ENCODE data around the gene EPAS1. TPM values are rescaled to one million over a fixed set of nuclear protein-coding genes. Genes with fewer than 3 reads are reported as not detected.

The EPAS1 gene
- total and polyA plus RNA-seq, 2 of the 13 experiments (the other 11 are each of a cell fraction or from before 2014, with no cell fraction given) = 47.1 to 182 TPM

DNA sequence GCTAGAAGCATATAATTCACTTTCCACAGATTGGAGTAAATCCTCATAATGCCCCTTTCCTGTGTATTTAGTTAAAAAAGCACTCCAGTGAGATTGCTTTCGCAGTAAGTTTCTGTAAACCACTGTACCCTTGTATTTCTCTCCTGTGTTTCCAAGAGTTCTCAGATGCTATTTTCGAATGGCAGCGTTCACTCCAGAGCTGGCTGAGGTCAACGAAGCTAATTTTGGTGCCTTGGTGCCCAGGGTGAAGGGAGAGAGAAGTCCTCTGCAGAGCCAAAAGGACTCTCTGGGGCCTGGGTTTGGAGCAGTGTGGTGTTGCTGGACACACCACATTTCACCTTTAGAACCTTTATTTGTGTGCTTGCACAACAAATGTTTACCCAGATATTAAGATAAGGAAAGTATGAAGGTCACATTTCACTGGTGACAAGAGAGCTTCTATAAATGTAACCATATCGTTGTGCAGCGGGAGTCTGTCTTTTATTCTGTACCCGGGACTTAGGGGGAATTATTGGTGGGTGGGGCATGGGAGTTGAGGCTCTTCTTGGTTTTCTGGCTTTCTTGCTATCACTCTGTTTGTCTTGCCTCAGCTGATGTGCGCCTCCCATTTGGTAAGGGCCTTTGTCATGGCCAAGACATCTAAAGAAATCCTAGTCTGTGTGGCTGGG, 9.9 kb downstream of the EPAS1 start (continued):
- TF ChIP-seq, protein P1, sequence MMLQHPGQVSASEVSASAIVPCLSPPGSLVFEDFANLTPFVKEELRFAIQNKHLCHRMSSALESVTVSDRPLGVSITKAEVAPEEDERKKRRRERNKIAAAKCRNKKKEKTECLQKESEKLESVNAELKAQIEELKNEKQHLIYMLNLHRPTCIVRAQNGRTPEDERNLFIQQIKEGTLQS (CRISPR knock-in tag; IDR thresholded peaks at IDR 0.05) = peak; percentile 47; the same call in 1 of the 2 replicates
- no peak for TF ChIP-seq GABPA (IDR thresholded peaks at IDR 0.05; ENCODE audit: low read depth, low read length)
- TF ChIP-seq GABPA (CRISPR knock-in tag; IDR thresholded peaks at IDR 0.05; ENCODE audit: low read depth) = peak; percentile 22; the same call in 1 of the 2 replicates
- peak; percentile 56 for TF ChIP-seq POGZ (CRISPR knock-in tag; IDR thresholded peaks at IDR 0.05)
- TF ChIP-seq, protein P2, sequence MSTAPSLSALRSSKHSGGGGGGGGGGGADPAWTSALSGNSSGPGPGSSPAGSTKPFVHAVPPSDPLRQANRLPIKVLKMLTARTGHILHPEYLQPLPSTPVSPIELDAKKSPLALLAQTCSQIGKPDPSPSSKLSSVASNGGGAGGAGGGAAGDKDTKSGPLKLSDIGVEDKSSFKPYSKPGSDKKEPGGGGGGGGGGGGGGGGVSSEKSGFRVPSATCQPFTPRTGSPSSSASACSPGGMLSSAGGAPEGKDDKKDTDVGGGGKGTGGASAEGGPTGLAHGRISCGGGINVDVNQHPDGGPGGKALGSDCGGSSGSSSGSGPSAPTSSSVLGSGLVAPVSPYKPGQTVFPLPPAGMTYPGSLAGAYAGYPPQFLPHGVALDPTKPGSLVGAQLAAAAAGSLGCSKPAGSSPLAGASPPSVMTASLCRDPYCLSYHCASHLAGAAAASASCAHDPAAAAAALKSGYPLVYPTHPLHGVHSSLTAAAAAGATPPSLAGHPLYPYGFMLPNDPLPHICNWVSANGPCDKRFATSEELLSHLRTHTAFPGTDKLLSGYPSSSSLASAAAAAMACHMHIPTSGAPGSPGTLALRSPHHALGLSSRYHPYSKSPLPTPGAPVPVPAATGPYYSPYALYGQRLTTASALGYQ (CRISPR knock-in tag; IDR thresholded peaks at IDR 0.05) = peak; percentile 94
- no peak for TF ChIP-seq ZEB1 (IDR thresholded peaks at IDR 0.05; ENCODE audit: insufficient replicate concordance, low read depth)
- peak; percentile 32; the same call in 1 of the 2 replicates for TF ChIP-seq FOXC1 (CRISPR knock-in tag; IDR thresholded peaks at IDR 0.05; ENCODE audit: borderline replicate concordance)
- no peak for TF ChIP-seq TRIM24 (CRISPR knock-in tag; IDR thresholded peaks at IDR 0.05)
- peak; percentile 88; the same call in 1 of the 2 replicates for TF ChIP-seq SNAPC2 (CRISPR knock-in tag; IDR thresholded peaks at IDR 0.05)
- peak; percentile 87 for TF ChIP-seq FOSL2 (CRISPR knock-in tag; IDR thresholded peaks at IDR 0.05)
- TF ChIP-seq SNAI1 (CRISPR knock-in tag; IDR thresholded peaks at IDR 0.05; ENCODE audit: borderline replicate concordance) = peak; percentile 69; the same call in 1 of the 2 replicates
- TF ChIP-seq NR3C1 (CRISPR knock-in tag; IDR thresholded peaks at IDR 0.05) = no peak
- TF ChIP-seq KLF11 (CRISPR knock-in tag; IDR thresholded peaks at IDR 0.05) = 0 out of 2 replicates have a peak, but pooled peaks have one; percentile 73
- TF ChIP-seq KDM6A (CRISPR knock-in tag; IDR thresholded peaks at IDR 0.05; ENCODE audit: low read depth) = peak; percentile 86
- TF ChIP-seq POLR2AphosphoS5 (IDR thresholded peaks at IDR 0.05; ENCODE audit: low read depth, low read length) = peak; percentile 68
- TF ChIP-seq HHEX (CRISPR knock-in tag; IDR thresholded peaks at IDR 0.05) = peak; percentile 32; the same call in 1 of the 2 replicates
- TF ChIP-seq, protein P3, sequence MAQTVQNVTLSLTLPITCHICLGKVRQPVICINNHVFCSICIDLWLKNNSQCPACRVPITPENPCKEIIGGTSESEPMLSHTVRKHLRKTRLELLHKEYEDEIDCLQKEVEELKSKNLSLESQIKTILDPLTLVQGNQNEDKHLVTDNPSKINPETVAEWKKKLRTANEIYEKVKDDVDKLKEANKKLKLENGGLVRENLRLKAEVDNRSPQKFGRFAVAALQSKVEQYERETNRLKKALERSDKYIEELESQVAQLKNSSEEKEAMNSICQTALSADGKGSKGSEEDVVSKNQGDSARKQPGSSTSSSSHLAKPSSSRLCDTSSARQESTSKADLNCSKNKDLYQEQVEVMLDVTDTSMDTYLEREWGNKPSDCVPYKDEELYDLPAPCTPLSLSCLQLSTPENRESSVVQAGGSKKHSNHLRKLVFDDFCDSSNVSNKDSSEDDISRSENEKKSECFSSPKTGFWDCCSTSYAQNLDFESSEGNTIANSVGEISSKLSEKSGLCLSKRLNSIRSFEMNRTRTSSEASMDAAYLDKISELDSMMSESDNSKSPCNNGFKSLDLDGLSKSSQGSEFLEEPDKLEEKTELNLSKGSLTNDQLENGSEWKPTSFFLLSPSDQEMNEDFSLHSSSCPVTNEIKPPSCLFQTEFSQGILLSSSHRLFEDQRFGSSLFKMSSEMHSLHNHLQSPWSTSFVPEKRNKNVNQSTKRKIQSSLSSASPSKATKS (CRISPR knock-in tag; IDR thresholded peaks at IDR 0.05) = no peak
- no peak for TF ChIP-seq ZSCAN30 (CRISPR knock-in tag; IDR thresholded peaks at IDR 0.05)
- TF ChIP-seq ZNF296 (CRISPR knock-in tag; conservative IDR thresholded peaks at IDR 0.05) = peak; percentile 60; the same call in 1 of the 2 replicates
- TF ChIP-seq ZNF879 (CRISPR knock-in tag; IDR thresholded peaks at IDR 0.05) = peak; percentile 58; the same call in 1 of the 2 replicates
- peak; percentile 77; the same call in 1 of the 2 replicates for TF ChIP-seq MIER3 (CRISPR knock-in tag; IDR thresholded peaks at IDR 0.05; ENCODE audit: borderline replicate concordance)
- TF ChIP-seq PAX8 (CRISPR knock-in tag; IDR thresholded peaks at IDR 0.05; ENCODE audit: borderline replicate concordance) = no peak
- TF ChIP-seq DNMT1 (CRISPR knock-in tag; IDR thresholded peaks at IDR 0.05) = no peak
- TF ChIP-seq, protein P4, sequence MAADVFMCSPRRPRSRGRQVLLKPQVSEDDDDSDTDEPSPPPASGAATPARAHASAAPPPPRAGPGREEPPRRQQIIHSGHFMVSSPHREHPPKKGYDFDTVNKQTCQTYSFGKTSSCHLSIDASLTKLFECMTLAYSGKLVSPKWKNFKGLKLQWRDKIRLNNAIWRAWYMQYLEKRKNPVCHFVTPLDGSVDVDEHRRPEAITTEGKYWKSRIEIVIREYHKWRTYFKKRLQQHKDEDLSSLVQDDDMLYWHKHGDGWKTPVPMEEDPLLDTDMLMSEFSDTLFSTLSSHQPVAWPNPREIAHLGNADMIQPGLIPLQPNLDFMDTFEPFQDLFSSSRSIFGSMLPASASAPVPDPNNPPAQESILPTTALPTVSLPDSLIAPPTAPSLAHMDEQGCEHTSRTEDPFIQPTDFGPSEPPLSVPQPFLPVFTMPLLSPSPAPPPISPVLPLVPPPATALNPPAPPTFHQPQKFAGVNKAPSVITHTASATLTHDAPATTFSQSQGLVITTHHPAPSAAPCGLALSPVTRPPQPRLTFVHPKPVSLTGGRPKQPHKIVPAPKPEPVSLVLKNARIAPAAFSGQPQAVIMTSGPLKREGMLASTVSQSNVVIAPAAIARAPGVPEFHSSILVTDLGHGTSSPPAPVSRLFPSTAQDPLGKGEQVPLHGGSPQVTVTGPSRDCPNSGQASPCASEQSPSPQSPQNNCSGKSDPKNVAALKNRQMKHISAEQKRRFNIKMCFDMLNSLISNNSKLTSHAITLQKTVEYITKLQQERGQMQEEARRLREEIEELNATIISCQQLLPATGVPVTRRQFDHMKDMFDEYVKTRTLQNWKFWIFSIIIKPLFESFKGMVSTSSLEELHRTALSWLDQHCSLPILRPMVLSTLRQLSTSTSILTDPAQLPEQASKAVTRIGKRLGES (CRISPR knock-in tag; IDR thresholded peaks at IDR 0.05; ENCODE audit: borderline replicate concordance) = no peak
